A549 (cell line): ENCODE data around the gene PLA2G4B.

ENCODE experiments used
- EP300 ChIP-seq, 2 experiments: fragments of >200 bp; sonication (Bioruptor Twin); formaldehyde crosslinking; IDR thresholded peaks; 2 replicates in 1 of 2; 3 replicates in 1 of 2; pipeline ENCODE4 v1.6.1; 2016 to 2017
- HEYL ChIP-seq: fragments of 250-450 bp; sonication (Bioruptor Pico); IDR thresholded peaks from 2 replicates; pipeline ENCODE4 v1.8.0; 2021; ENCODE audit warnings: mild to moderate bottlenecking, moderate library complexity
- JUN ChIP-seq, 2 experiments: fragments of >200 bp; sonication (Bioruptor Twin); formaldehyde crosslinking; IDR thresholded peaks; 2 replicates in 1 of 2; 3 replicates in 1 of 2; pipeline ENCODE4 v1.6.1; 2016 to 2017
- KDM1A ChIP-seq: fragments of 200-600 bp; sonication (generic); IDR thresholded peaks from 2 replicates; pipeline ENCODE4 v1.6.1; 2016; ENCODE audit warnings: low read depth, mild to moderate bottlenecking
- MAX ChIP-seq: IDR thresholded peaks from 2 replicates; pipeline ENCODE4 v1.6.1; 2012
- NR3C1 ChIP-seq: fragments of >200 bp; sonication (Bioruptor Twin); formaldehyde crosslinking; IDR thresholded peaks from 3 replicates; pipeline ENCODE4 v1.6.1; 2017
- POLR2A ChIP-seq: IDR thresholded peaks from 2 replicates; pipeline ENCODE4 v1.6.1; 2012; ENCODE audit warnings: mild to moderate bottlenecking, low read length
- RFX5 ChIP-seq: fragments of 450-650 bp; IDR thresholded peaks from 2 replicates; pipeline ENCODE4 v1.7.1; 2014; ENCODE audit warnings: antibody characterized with exemption, mild to moderate bottlenecking, moderate library complexity
- TP53 ChIP-seq: fragments of 250-450 bp; sonication (Bioruptor Pico); IDR thresholded peaks from 2 replicates; pipeline ENCODE4 v1.5.0; 2021; ENCODE audit warnings: mild to moderate bottlenecking, moderate library complexity
- ZFP36 ChIP-seq: fragments of 450-650 bp; IDR thresholded peaks from 2 replicates; pipeline ENCODE4 v1.6.1; 2014; ENCODE audit warnings: borderline replicate concordance; ENCODE audit not compliant: partially characterized antibody
- ZSCAN20 ChIP-seq: fragments of 250-450 bp; sonication (Bioruptor Pico); IDR thresholded peaks from 2 replicates; pipeline ENCODE4 v1.8.0; 2022; ENCODE audit warnings: mild to moderate bottlenecking, moderate library complexity
- TF ChIP-seq, protein P1 (sequence below): fragments of >200 bp; sonication (Bioruptor Twin); formaldehyde crosslinking; IDR thresholded peaks from 3 replicates; pipeline ENCODE4 v1.5.1; 2016
- TF ChIP-seq, protein P2 (sequence below): IDR thresholded peaks from 2 replicates; pipeline ENCODE4 v1.6.1; 2012
- TF ChIP-seq, protein P3 (sequence below): fragments of >200 bp; sonication (Bioruptor Twin); formaldehyde crosslinking; IDR thresholded peaks from 2 replicates; pipeline ENCODE4 v1.6.1; 2016

DNA sequence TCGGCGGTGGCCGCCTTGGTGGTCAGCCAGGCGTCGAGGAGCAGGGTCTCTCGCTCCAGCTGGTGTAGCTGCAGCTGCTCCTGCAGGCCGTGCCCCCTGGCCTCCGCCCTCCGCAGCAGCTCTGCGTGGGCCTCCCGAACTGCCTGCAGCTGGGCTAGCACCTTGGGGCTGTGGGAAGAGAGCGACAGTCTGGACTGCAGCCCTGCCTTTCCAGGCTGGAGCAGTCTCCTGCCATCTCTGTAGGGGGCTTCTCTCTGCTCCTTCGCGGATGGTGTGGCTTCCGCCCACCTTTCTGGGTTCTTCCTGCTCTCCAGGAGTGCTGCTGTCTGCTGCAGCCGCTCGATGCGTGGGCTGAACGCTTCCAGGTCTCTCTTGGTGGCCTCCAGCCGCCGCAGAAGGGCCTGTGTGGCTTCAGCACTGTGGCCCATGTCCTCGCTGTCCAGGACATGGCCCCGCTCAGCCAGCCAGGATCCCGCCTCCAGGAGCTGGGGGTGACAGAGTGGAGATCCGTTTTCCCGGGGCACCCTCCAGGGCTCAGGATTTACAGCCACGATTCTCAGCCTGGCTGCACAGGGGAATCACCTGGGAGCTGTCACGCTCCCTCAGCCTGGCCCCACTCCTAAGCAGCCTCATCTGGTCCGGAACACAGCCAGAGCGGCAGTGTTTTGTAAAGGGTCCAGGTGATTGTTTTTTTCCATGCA, 16.8 kb downstream of the PLA2G4B start:
- TF ChIP-seq, protein P1, sequence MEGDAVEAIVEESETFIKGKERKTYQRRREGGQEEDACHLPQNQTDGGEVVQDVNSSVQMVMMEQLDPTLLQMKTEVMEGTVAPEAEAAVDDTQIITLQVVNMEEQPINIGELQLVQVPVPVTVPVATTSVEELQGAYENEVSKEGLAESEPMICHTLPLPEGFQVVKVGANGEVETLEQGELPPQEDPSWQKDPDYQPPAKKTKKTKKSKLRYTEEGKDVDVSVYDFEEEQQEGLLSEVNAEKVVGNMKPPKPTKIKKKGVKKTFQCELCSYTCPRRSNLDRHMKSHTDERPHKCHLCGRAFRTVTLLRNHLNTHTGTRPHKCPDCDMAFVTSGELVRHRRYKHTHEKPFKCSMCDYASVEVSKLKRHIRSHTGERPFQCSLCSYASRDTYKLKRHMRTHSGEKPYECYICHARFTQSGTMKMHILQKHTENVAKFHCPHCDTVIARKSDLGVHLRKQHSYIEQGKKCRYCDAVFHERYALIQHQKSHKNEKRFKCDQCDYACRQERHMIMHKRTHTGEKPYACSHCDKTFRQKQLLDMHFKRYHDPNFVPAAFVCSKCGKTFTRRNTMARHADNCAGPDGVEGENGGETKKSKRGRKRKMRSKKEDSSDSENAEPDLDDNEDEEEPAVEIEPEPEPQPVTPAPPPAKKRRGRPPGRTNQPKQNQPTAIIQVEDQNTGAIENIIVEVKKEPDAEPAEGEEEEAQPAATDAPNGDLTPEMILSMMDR, result no peak
- no peak for TF ChIP-seq NR3C1
- no peak for TF ChIP-seq EP300 (IDR thresholded peaks at IDR 0.05)
- no peak for TF ChIP-seq MAX
- no peak for TF ChIP-seq RFX5
- TF ChIP-seq ZFP36, result no peak
- TF ChIP-seq, protein P2, sequence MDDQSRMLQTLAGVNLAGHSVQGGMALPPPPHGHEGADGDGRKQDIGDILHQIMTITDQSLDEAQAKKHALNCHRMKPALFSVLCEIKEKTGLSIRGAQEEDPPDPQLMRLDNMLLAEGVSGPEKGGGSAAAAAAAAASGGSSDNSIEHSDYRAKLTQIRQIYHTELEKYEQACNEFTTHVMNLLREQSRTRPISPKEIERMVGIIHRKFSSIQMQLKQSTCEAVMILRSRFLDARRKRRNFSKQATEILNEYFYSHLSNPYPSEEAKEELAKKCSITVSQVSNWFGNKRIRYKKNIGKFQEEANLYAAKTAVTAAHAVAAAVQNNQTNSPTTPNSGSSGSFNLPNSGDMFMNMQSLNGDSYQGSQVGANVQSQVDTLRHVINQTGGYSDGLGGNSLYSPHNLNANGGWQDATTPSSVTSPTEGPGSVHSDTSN, result no peak
- TF ChIP-seq KDM1A, result no peak
- TF ChIP-seq JUN (IDR thresholded peaks at IDR 0.05), result no peak
- TF ChIP-seq HEYL (CRISPR knock-in tag), result no peak
- TF ChIP-seq, protein P3, sequence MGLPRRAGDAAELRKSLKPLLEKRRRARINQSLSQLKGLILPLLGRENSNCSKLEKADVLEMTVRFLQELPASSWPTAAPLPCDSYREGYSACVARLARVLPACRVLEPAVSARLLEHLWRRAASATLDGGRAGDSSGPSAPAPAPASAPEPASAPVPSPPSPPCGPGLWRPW, result no peak
- no peak for TF ChIP-seq ZSCAN20
- no peak for TF ChIP-seq POLR2A
- TF ChIP-seq TP53 (CRISPR knock-in tag), result no peak
